K562 (cell line): Measurements from ENCODE around the gene NRSN2. TPM values are rescaled to one million over a fixed set of nuclear protein-coding genes. Genes with fewer than 3 reads are reported as not detected.

Experiments used
- CTBP1 ChIP-seq: fragments of 450-650 bp; IDR thresholded peaks from 2 replicates; pipeline ENCODE4 v1.6.1; 2016; ENCODE audit warnings: borderline replicate concordance
- GABPB1 ChIP-seq: sonication (generic); formaldehyde crosslinking; IDR thresholded peaks from 2 replicates; pipeline ENCODE4 v1.8.0; 2022; ENCODE audit warnings: mild to moderate bottlenecking, missing genetic modification reagents
- MCM5 ChIP-seq: fragments of 450-650 bp; IDR thresholded peaks from 2 replicates; pipeline ENCODE4 v1.6.1; 2016; ENCODE audit warnings: low read depth
- NR2C2 ChIP-seq, 2 experiments: fragments of 200-800 bp in 1 of 2; sonication (Bioruptor generic) in 1 of 2; sonication (generic) in 1 of 2; formaldehyde crosslinking in 1 of 2; IDR thresholded peaks; 2 replicates each; pipeline versions ENCODE4 v1.6.1 to v1.8.0; 2016 to 2022; ENCODE audit warnings: mild to moderate bottlenecking in 1 of 2, missing compliant biosample characterization in 1 of 2, missing genetic modification characterization in 1 of 2, missing genetic modification reagents in 1 of 2
- RCOR1 ChIP-seq, 2 experiments: IDR thresholded peaks; 2 replicates each; pipeline ENCODE4 v1.6.1; 2012; ENCODE audit warnings: low read depth in 2 of 2, low read length in 2 of 2, borderline replicate concordance in 1 of 2, improper control_type of control experiment in 1 of 2
- SRSF1 ChIP-seq: fragments of 200-400 bp; formaldehyde crosslinking; IDR thresholded peaks from 2 replicates; pipeline ENCODE4 v1.6.1; 2017; ENCODE audit warnings: mild to moderate bottlenecking, low read depth, low read length, moderate library complexity
- TRIM24 ChIP-seq, 2 experiments: fragments of 450-650 bp; IDR thresholded peaks; 2 replicates each; pipeline ENCODE4 v1.6.1; 2016
- TSC22D4 ChIP-seq: fragments of 450-650 bp; IDR thresholded peaks from 2 replicates; pipeline ENCODE4 v1.6.1; 2016; ENCODE audit warnings: missing genetic modification characterization, missing biosample characterization, control low read depth
- WHSC1 ChIP-seq: IDR thresholded peaks from one replicate; pipeline ENCODE4 v1.6.1; 2012; ENCODE audit warnings: low read length, control low read depth, inconsistent platforms
- ZNF143 ChIP-seq: sonication (generic); formaldehyde crosslinking; IDR thresholded peaks from 2 replicates; pipeline ENCODE4 v1.9.0; 2022; ENCODE audit warnings: mild to moderate bottlenecking, missing genetic modification reagents
- ZNF239 ChIP-seq: fragments of 250-450 bp; sonication (Bioruptor Pico); IDR thresholded peaks from 2 replicates; pipeline ENCODE4 v1.4.0; 2020; ENCODE audit warnings: mild to moderate bottlenecking
- ZNF253 ChIP-seq: fragments of 250-450 bp; sonication (Bioruptor Pico); conservative IDR thresholded peaks from 2 replicates; pipeline ENCODE4 v1.6.1; 2021; ENCODE audit warnings: mild to moderate bottlenecking
- ZNF263 ChIP-seq: sonication (generic); formaldehyde crosslinking; IDR thresholded peaks from 2 replicates; pipeline ENCODE4 v1.8.0; 2022; ENCODE audit warnings: mild to moderate bottlenecking, missing genetic modification reagents, borderline replicate concordance
- ZNF3 ChIP-seq: fragments of 250-450 bp; sonication (Bioruptor Pico); IDR thresholded peaks from 2 replicates; pipeline ENCODE4 v1.5.0; 2021; ENCODE audit warnings: mild to moderate bottlenecking, moderate library complexity
- ZNF347 ChIP-seq: fragments of 450-650 bp; formaldehyde crosslinking; IDR thresholded peaks from 2 replicates; pipeline ENCODE4 v1.4.0; 2020; ENCODE audit warnings: low read depth, mild to moderate bottlenecking, moderate library complexity
- ZNF384 ChIP-seq: IDR thresholded peaks from 2 replicates; pipeline ENCODE4 v1.6.1; 2012; ENCODE audit warnings: low read depth, low read length, improper control_type of control experiment
- ZNF436 ChIP-seq: fragments of 250-450, 450-650 bp; sonication (Bioruptor Pico); formaldehyde crosslinking; IDR thresholded peaks from 2 replicates; pipeline ENCODE4 v1.7.0; 2020; ENCODE audit warnings: mild to moderate bottlenecking
- ZNF668 ChIP-seq: fragments of 250-450 bp; sonication (Bioruptor Pico); IDR thresholded peaks from 2 replicates; pipeline ENCODE4 v1.8.0; 2022; ENCODE audit warnings: mild to moderate bottlenecking, inconsistent platforms
- ZNF707 ChIP-seq: fragments of 250-450 bp; sonication (Bioruptor Pico); conservative IDR thresholded peaks from 2 replicates; pipeline ENCODE4 v1.8.0; 2022; ENCODE audit warnings: inconsistent platforms, mild to moderate bottlenecking, moderate library complexity
- polyA plus RNA-seq, 8 experiments: library from polyadenylated mRNA; depleted of rRNA in 4 of 8; stranded (reverse) in 5 of 8; unstranded in 3 of 8; fragments of >200 nt; fragmentation: Nextera tagmentation in 2 of 8; fragmentation: Illumina TruSeq in 1 of 8; extraction: Ambion mirVana in 2 of 8; extraction: Trizol in 1 of 8; gene quantifications; 2 replicates each; pipeline versions ENCODE4 v1.2.1 to v1.2.3, GENCODE V29; 2011 to 2014; ENCODE audit warnings: inconsistent platforms in 1 of 8, missing spikeins in 1 of 8
- total RNA-seq, 7 experiments: library from RNA; depleted of rRNA in 6 of 7; stranded (reverse); fragments of >200 nt in 6 of 7; fragmentation: Illumina TruSeq in 2 of 7; extraction: Trizol in 2 of 7; gene quantifications; 2 replicates each; pipeline versions ENCODE4 v1.2.1 to v1.2.3, GENCODE V29; 2011 to 2021; ENCODE audit warnings: low replicate concordance in 1 of 7
- TF ChIP-seq, protein P1 (sequence below): sonication (generic); IDR thresholded peaks from 2 replicates; pipeline ENCODE4 v1.6.1; 2016
- TF ChIP-seq, protein P2 (sequence below): fragments of 250-450 bp; sonication (Bioruptor Pico); IDR thresholded peaks from 2 replicates; pipeline ENCODE4 v1.8.0; 2021; ENCODE audit warnings: borderline replicate concordance, mild to moderate bottlenecking, moderate library complexity; ENCODE audit not compliant: poor library complexity, severe bottlenecking
- TF ChIP-seq, protein P3 (sequence below): sonication (generic); formaldehyde crosslinking; IDR thresholded peaks from 2 replicates; pipeline ENCODE4 v1.8.1; 2023; ENCODE audit warnings: mild to moderate bottlenecking, missing genetic modification reagents
- TF ChIP-seq, protein P4 (sequence below): fragments of 450-650 bp; formaldehyde crosslinking; IDR thresholded peaks from 2 replicates; pipeline ENCODE4 v1.4.0; 2020; ENCODE audit warnings: mild to moderate bottlenecking, moderate library complexity
- TF ChIP-seq, protein P5 (sequence below): fragments of 250-450 bp; sonication (Bioruptor Pico); IDR thresholded peaks from 2 replicates; pipeline ENCODE4 v1.9.0; 2021; ENCODE audit warnings: mild to moderate bottlenecking

The NRSN2 gene
- total and polyA plus RNA-seq, 9 of the 15 experiments (the other 6 are each of a cell fraction or from before 2014, with no cell fraction given): 7.5 to 29.7 (median 11.1) TPM

DNA sequence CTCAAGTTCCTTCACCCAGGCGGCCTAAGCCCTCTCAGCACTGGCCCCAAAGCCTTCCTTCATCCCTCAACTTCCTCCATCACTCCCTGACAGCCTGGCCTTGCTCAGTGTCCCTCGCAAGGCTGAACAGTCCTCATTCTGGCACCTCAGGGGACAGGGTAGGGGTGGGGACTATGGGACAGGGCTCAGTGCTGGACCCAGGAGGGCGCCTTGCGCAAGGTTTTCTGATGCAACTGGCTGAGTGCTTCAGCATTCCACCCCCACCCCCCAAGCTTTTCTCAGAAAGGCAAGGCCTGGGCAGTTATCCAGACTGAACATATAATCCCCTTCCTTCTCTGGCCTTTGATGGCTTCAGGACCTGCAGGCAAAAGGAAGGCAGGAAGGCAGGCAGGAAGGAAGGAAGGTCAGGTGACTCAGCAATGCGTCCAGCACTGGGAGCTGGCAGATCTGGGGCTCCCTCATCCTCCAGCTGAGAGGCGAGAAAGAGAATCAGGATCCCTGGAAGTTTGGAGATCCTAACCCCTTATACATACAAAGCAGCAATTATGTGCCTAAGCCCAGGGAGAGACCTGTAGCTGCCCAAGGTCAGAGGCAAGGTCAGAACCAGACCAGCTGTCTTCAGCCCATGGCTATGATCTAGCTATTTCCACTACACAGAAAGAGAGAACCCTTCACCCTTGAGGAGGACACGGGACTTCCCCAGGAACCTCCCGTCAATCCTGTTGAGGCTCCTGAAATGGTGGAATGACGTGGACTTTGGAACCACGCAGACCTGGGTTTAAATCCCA, 25.0 kb downstream of the NRSN2 start (continued):
- TF ChIP-seq WHSC1: no peak
- peak; percentile 54 for TF ChIP-seq ZNF384
- no peak for TF ChIP-seq ZNF3 (CRISPR knock-in tag)
- TF ChIP-seq, protein P1, sequence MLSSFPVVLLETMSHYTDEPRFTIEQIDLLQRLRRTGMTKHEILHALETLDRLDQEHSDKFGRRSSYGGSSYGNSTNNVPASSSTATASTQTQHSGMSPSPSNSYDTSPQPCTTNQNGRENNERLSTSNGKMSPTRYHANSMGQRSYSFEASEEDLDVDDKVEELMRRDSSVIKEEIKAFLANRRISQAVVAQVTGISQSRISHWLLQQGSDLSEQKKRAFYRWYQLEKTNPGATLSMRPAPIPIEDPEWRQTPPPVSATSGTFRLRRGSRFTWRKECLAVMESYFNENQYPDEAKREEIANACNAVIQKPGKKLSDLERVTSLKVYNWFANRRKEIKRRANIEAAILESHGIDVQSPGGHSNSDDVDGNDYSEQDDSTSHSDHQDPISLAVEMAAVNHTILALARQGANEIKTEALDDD: 0 out of 2 replicates have a peak, but pooled peaks have one; percentile 16
- peak; percentile 93 for TF ChIP-seq CTBP1
- TF ChIP-seq ZNF347 (CRISPR knock-in tag): no peak
- peak; percentile 61 to 84; a peak in 3 of 4 replicates for TF ChIP-seq RCOR1 (IDR thresholded peaks at IDR 0.05; ENCODE audit: borderline replicate concordance in 1 of 2, low read depth in 2 of 2, low read length in 2 of 2)
- TF ChIP-seq ZNF253 (CRISPR knock-in tag): no peak
- no peak for TF ChIP-seq TSC22D4 (tag)
- TF ChIP-seq, protein P2, sequence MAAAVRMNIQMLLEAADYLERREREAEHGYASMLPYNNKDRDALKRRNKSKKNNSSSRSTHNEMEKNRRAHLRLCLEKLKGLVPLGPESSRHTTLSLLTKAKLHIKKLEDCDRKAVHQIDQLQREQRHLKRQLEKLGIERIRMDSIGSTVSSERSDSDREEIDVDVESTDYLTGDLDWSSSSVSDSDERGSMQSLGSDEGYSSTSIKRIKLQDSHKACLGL (CRISPR knock-in tag): no peak
- no peak for TF ChIP-seq MCM5
- peak; percentile 92 to 94 for TF ChIP-seq TRIM24 (IDR thresholded peaks at IDR 0.05)
- TF ChIP-seq ZNF239 (CRISPR knock-in tag): peak; percentile 69
- TF ChIP-seq, protein P3, sequence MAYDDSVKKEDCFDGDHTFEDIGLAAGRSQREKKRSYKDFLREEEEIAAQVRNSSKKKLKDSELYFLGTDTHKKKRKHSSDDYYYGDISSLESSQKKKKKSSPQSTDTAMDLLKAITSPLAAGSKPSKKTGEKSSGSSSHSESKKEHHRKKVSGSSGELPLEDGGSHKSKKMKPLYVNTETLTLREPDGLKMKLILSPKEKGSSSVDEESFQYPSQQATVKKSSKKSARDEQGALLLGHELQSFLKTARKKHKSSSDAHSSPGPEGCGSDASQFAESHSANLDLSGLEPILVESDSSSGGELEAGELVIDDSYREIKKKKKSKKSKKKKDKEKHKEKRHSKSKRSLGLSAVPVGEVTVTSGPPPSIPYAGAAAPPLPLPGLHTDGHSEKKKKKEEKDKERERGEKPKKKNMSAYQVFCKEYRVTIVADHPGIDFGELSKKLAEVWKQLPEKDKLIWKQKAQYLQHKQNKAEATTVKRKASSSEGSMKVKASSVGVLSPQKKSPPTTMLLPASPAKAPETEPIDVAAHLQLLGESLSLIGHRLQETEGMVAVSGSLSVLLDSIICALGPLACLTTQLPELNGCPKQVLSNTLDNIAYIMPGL (CRISPR knock-in tag): no peak
- TF ChIP-seq ZNF263 (CRISPR knock-in tag): no peak
- TF ChIP-seq ZNF668 (CRISPR knock-in tag): no peak
- TF ChIP-seq ZNF143 (CRISPR knock-in tag): no peak; the same call in 1 of the 2 replicates
- TF ChIP-seq, protein P4, sequence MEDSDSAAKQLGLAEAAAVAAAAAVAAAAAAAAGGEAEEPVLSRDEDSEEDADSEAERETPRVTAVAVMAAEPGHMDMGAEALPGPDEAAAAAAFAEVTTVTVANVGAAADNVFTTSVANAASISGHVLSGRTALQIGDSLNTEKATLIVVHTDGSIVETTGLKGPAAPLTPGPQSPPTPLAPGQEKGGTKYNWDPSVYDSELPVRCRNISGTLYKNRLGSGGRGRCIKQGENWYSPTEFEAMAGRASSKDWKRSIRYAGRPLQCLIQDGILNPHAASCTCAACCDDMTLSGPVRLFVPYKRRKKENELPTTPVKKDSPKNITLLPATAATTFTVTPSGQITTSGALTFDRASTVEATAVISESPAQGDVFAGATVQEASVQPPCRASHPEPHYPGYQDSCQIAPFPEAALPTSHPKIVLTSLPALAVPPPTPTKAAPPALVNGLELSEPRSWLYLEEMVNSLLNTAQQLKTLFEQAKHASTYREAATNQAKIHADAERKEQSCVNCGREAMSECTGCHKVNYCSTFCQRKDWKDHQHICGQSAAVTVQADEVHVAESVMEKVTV: no peak
- TF ChIP-seq NR2C2 (CRISPR knock-in tag; IDR thresholded peaks at IDR 0.05): no peak
- TF ChIP-seq NR2C2 (tag; IDR thresholded peaks at IDR 0.05): peak; percentile 58; the same call in 1 of the 2 replicates
- no peak for TF ChIP-seq SRSF1
- no peak for TF ChIP-seq ZNF436 (CRISPR knock-in tag)
- peak; percentile 76; the same call in 1 of the 2 replicates for TF ChIP-seq GABPB1 (CRISPR knock-in tag)
- TF ChIP-seq, protein P5, sequence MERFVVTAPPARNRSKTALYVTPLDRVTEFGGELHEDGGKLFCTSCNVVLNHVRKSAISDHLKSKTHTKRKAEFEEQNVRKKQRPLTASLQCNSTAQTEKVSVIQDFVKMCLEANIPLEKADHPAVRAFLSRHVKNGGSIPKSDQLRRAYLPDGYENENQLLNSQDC: no peak
- TF ChIP-seq ZNF707 (CRISPR knock-in tag): 0 out of 2 replicates have a peak, but pooled peaks have one; percentile 12
